Neural progenitor cell (in vitro differentiated cells): ENCODE results near the gene GRID1. TPM values are rescaled to one million over a fixed set of nuclear protein-coding genes. Genes with fewer than 3 reads are reported as not detected.

Experiments
- DNase-seq: peaks from one replicate; pipeline ENCODE4 v3.0.0-alpha.2; 2016; ENCODE audit warnings: low spot score
- H2AFZ ChIP-seq: fragments of 200-600 bp; sonication (generic); replicated peaks from 2 replicates; pipeline ENCODE4 v1.6.1; 2016; ENCODE audit warnings: antibody characterized with exemption
- H3F3A ChIP-seq: fragments of 200-600 bp; sonication (generic); 2 replicates; pipeline ENCODE4 v1.6.1; 2016; ENCODE audit warnings: antibody characterized with exemption, low read depth
- H3K27ac ChIP-seq: fragments of 200-600 bp; sonication (generic); 2 replicates; pipeline ENCODE4 v1.5.1; 2016; ENCODE audit warnings: mild to moderate bottlenecking
- H3K27me3 ChIP-seq: fragments of 200-600 bp; sonication (generic); 2 replicates; pipeline ENCODE4 v1.6.1; 2016; ENCODE audit warnings: mild to moderate bottlenecking, moderate library complexity
- H3K36me3 ChIP-seq: fragments of 200-600 bp; sonication (generic); 2 replicates; pipeline ENCODE4 v1.5.1; 2016
- H3K4me1 ChIP-seq: fragments of 200-600 bp; sonication (generic); 2 replicates; pipeline ENCODE4 v1.6.1; 2016; ENCODE audit warnings: mixed run types
- H3K4me2 ChIP-seq: fragments of 200-600 bp; sonication (generic); 2 replicates; pipeline ENCODE4 v1.6.1; 2016
- H3K4me3 ChIP-seq: fragments of 200-600 bp; sonication (generic); 2 replicates; pipeline ENCODE4 v1.5.1; 2016
- H3K79me2 ChIP-seq: fragments of 200-600 bp; sonication (generic); 2 replicates; pipeline ENCODE4 v1.6.1; 2016; ENCODE audit warnings: low read depth
- H3K9ac ChIP-seq: fragments of 200-600 bp; sonication (generic); 2 replicates; pipeline ENCODE4 v1.6.1; 2016
- H3K9me3 ChIP-seq: fragments of 200-600 bp; sonication (generic); 2 replicates; pipeline ENCODE4 v1.5.1; 2016; ENCODE audit warnings: low read depth
- H4K20me1 ChIP-seq: fragments of 200-600 bp; sonication (generic); 2 replicates; pipeline ENCODE4 v1.6.1; 2016; ENCODE audit warnings: low read depth
- H3K27ac Mint-ChIP-seq: 3 replicates; pipeline ENCODE4 v1.8.0; 2021; ENCODE audit warnings: mixed read lengths
- H3K27me3 Mint-ChIP-seq: 2 replicates; pipeline ENCODE4 v1.8.0; 2022; ENCODE audit warnings: low read depth, mild to moderate bottlenecking, inconsistent platforms, moderate library complexity, mixed read lengths; ENCODE audit not compliant: insufficient read depth
- H3K36me3 Mint-ChIP-seq: 3 replicates; pipeline ENCODE4 v1.8.0; 2021; ENCODE audit warnings: mixed read lengths
- H3K4me1 Mint-ChIP-seq: 3 replicates; pipeline ENCODE4 v1.8.0; 2021; ENCODE audit warnings: mixed read lengths
- H3K4me3 Mint-ChIP-seq: 3 replicates; pipeline ENCODE4 v1.8.0; 2021; ENCODE audit warnings: mild to moderate bottlenecking, moderate library complexity, mixed read lengths
- H3K9me3 Mint-ChIP-seq: 3 replicates; pipeline ENCODE4 v1.8.0; 2020; ENCODE audit warnings: mixed read lengths
- CTCF ChIP-seq: fragments of 200-600 bp; sonication (generic); IDR thresholded peaks from 2 replicates; pipeline ENCODE4 v1.5.1; 2017; ENCODE audit warnings: antibody characterized with exemption, mild to moderate bottlenecking
- EZH2 ChIP-seq: fragments of 200-600 bp; sonication (generic); IDR thresholded peaks from 2 replicates; pipeline ENCODE4 v1.6.1; 2017; ENCODE audit warnings: antibody characterized with exemption, mild to moderate bottlenecking, moderate library complexity
- EZH2phosphoT487 ChIP-seq: fragments of 200-600 bp; sonication (generic); IDR thresholded peaks from 2 replicates; pipeline ENCODE4 v1.6.1; 2017; ENCODE audit warnings: antibody characterized with exemption
- total RNA-seq: library from RNA; depleted of rRNA; stranded (reverse); fragments of >200 nt; gene quantifications from 2 replicates; pipeline ENCODE4 v1.2.3, GENCODE V29; 2015; ENCODE audit warnings: low replicate concordance

The GRID1 gene
- total RNA-seq, 1 donor from 2014 or later, result not detected

DNA sequence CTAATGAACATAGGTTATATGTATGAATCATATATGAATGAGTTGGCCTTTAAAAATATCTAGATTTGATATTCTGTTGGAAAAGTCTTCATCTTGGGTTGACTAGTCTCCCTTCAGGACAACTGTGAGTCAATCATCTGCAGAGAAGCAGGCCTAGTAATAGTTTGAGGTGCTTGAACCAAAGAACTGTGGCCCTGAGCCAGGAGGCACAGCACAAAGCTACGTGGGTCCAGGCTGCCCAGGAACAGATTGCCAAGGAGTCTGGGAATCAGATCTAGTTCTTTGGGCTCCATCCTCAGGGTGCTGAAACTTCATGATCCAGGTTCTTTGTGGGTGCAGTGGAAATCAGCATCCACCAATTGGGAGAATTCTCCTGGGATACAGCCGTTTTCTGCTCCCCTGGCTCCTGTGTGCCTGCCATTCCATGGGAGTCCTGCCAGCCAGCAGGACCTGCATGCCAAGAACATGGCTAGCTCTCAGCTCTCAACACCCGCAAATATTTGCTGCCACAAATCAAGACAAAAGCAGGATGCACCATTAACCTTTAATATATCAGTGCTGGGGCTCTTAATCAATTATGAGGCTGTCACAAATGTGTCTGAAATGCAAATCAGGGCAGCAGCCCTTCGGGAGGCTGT lies 709.0 kb downstream of the GRID1 start:
- Mint-ChIP-seq H3K27me3 (no peaks in the 10 kb centered on the region), H3K4me1 (peaks cover 5% of the 10 kb centered on the region), H3K27ac (no peak overlapping the region), H3K36me3 (no peaks in the 10 kb centered on the region), H3K4me3 (no peak overlapping the region), H3K9me3 (no peaks in the 10 kb centered on the region)
- Histone ChIP-seq H3F3A (no peaks in the 10 kb centered on the region), H3K27me3 (no peaks in the 10 kb centered on the region), H3K27ac (no peak overlapping the region), H3K79me2 (no peaks in the 10 kb centered on the region), H2AFZ (no peak overlapping the region), H4K20me1 (no peaks in the 10 kb centered on the region), H3K4me1 (no peaks in the 10 kb centered on the region), H3K9me3 (no peaks in the 10 kb centered on the region), H3K36me3 (no peaks in the 10 kb centered on the region), H3K4me2 (no peak overlapping the region), H3K9ac (no peak overlapping the region), H3K4me3 (no peak overlapping the region)
- no peak for DNase-seq
- TF ChIP-seq CTCF (no peak), EZH2 (no peak), EZH2phosphoT487 (no peak)

- Histone ChIP-seq H3K27me3 (no peaks in the 10 kb centered on the region), H3K9ac (no peak overlapping the region), H3K27ac (no peak overlapping the region), H3F3A (no peaks in the 10 kb centered on the region), H3K4me1 (no peaks in the 10 kb centered on the region), H3K36me3 (no peaks in the 10 kb centered on the region), H3K79me2 (no peaks in the 10 kb centered on the region), H3K4me3 (no peak overlapping the region), H2AFZ (no peak overlapping the region), H4K20me1 (no peaks in the 10 kb centered on the region), H3K4me2 (no peak overlapping the region), H3K9me3 (no peaks in the 10 kb centered on the region)
- Mint-ChIP-seq H3K9me3 (no peaks in the 10 kb centered on the region), H3K27me3 (no peaks in the 10 kb centered on the region), H3K4me3 (no peak overlapping the region), H3K36me3 (no peaks in the 10 kb centered on the region), H3K27ac (no peak overlapping the region), H3K4me1 (peaks cover 6% of the 10 kb centered on the region)
- TF ChIP-seq EZH2phosphoT487 (no peak), CTCF (no peak), EZH2 (no peak)
- no peak for DNase-seq
Measured at GRCh38 chr10:85655411-85655810, 711.2 kb downstream of the GRID1 start.

GRCh38 chr10:85651497-85651882 lies 715.1 kb downstream of the GRID1 start:
- H3K4me1 Mint-ChIP-seq, result peaks cover 17% of the 10 kb centered on the region
- Histone ChIP-seq H3K27ac (no peak overlapping the region), H3K79me2 (no peaks in the 10 kb centered on the region), H4K20me1 (no peaks in the 10 kb centered on the region), H3K4me2 (no peak overlapping the region), H3K9me3 (no peaks in the 10 kb centered on the region), H2AFZ (no peak overlapping the region), H3K36me3 (no peaks in the 10 kb centered on the region), H3K4me1 (no peaks in the 10 kb centered on the region), H3K4me3 (no peak overlapping the region), H3K27me3 (no peaks in the 10 kb centered on the region), H3F3A (no peaks in the 10 kb centered on the region), H3K9ac (no peak overlapping the region)
- H3K27ac Mint-ChIP-seq, result no peak overlapping the region
- H3K36me3 Mint-ChIP-seq, result no peaks in the 10 kb centered on the region
- TF ChIP-seq EZH2phosphoT487 (no peak), CTCF (no peak), EZH2 (no peak)
- peaks cover 2% of the 10 kb centered on the region for H3K9me3 Mint-ChIP-seq
- DNase-seq, result no peak
- no peak overlapping the region for H3K4me3 Mint-ChIP-seq
- H3K27me3 Mint-ChIP-seq, result peaks cover 4% of the 10 kb centered on the region
